Glomerular visceral epithelial cell (primary cell): ENCODE results near the gene NRIP1.

Experiments
- DNase-seq: peaks from one replicate; pipeline ENCODE4 v3.0.0-alpha.2; 2016; ENCODE audit errors: extremely low spot score

NRIP1 gene

GRCh38 chr21:14922980-14923379, 141.8 kb downstream of the NRIP1 start:
- DNase-seq = no peak

- DNase-seq = no peak
Observed at GRCh38 chr21:14918527-14918926, 146.3 kb downstream of the NRIP1 start.

GRCh38 chr21:14917762-14918161, 147.0 kb downstream of the NRIP1 start:
- no peak for DNase-seq

- DNase-seq = no peak
Observed at GRCh38 chr21:14916676-14917141, 148.1 kb downstream of the NRIP1 start.

GRCh38 chr21:14913638-14914037, 151.2 kb downstream of the NRIP1 start:
- DNase-seq = no peak

- DNase-seq = peak; percentile 64
Observed at GRCh38 chr21:14911351-14911750, 153.4 kb downstream of the NRIP1 start.
